GM19025 (cell line): ENCODE results near the gene RUSF1.
A peak's percentile ranks its signal among the peaks of the same experiment; 100 is the strongest.
"Not testable (repeated sequence)": the region's sequence is repeated elsewhere in the genome, so short reads cannot be mapped to it uniquely, and the experiment has no call there.

Source experiments
- ATAC-seq: cut with Tn5 transposase; IDR thresholded peaks from one replicate; pipeline ENCODE4 v1.9.1; 2021; ENCODE audit warnings: mild to moderate bottlenecking, low read depth, moderate library complexity; ENCODE audit not compliant: unreplicated experiment

RUSF1 gene

DNA sequence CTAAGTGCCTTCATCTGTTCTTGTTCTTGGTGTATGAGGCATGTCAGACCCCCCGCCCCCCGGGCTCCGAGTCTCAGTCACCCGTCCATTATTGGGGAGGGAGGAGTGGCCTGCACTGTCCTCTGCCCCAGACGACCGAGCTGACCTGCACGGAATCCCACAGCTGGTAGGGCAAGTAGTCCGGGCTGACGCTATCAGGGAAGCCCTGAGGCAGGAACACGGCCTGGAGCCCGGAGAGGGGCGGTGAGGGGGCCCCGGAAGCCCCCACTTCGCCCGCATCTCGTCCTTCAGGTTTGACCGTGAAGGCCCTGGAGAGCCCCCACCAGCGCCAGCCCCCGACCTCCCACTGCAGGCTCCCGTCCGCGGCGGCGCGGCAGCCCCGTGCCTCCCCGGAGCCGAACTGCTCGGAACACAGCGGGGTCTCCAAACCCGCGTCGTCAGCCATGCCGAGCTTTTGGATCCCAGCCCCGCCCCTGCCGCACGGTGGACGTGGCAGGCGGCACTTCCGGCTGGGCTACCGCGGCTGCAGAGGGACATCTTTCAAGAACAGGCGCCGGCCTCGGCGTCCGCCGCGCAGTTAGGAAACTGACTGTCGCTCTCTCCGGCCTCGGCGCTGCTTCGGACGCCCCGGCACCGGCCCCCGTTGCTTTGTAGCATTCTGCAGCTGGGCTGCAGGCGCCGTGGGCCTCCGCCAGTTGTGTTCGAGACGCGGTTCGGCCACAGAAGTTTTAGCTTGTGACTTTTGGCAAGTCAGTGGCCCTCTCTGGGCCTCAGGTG is at the start of gene RUSF1:
RUSF1 (minus strand) TSS at position 463 of the 777 bp plus-strand sequence; CDS start at position 445, 18 bp downstream.
- ATAC-seq = peak; percentile 86

DNA sequence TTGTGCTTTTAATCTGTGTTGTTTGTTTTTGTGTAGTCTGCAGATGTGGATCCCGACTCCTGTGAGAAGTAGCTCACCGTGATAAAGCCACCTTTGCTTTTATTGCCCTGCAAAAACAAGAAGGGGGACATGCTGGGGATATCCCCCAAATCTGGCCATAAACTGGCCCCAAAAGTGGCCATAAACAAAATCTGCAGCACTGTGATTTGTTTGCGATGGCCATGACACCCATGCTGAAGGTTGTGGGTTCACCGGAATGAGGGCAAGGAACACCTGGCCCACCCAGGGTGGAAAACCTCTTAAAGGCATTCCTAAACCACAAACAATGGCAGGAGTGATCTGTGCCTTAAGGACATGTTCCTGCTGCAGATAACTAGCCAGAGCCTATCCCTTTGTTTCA is 34.6 kb upstream of the RUSF1 start:
- no peak for ATAC-seq

DNA sequence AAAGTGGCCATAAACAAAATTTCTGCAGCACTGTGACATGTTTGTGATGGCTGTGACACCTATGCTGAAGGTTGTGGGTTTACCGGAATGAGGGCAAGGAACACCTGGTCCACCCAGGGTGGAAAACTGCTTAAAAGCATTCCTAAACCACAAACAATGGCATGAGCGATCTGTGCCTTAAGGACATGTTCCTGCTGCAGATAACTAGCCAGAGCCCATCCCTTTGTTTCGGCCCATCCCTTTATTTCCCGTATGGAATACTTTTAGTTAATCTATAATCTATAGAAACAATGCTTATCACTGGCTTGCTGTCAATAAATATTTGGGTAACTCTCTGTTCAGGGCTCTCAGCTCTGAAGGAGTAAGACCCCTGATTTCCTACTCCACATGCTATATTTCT is 31.6 kb upstream of the RUSF1 start:
- not testable (repeated sequence) for ATAC-seq

DNA sequence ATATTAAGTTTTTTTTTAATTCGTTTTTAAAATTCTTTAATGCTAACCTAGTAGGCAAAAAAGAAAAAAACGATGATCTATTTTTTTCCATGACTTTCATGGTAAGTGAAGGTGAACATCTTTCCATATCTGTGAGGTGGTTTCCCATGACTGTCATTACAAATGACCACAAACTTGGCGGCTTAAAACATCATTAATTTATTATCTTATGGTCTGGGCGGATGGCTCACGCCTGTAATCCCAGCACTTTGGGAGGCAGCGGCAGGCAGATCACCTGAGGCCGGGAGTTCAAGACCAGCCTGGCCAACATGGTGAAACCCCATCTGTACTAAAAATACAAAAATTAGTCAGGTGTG is 30.0 kb upstream of the RUSF1 start:
- not testable (repeated sequence) for ATAC-seq

DNA sequence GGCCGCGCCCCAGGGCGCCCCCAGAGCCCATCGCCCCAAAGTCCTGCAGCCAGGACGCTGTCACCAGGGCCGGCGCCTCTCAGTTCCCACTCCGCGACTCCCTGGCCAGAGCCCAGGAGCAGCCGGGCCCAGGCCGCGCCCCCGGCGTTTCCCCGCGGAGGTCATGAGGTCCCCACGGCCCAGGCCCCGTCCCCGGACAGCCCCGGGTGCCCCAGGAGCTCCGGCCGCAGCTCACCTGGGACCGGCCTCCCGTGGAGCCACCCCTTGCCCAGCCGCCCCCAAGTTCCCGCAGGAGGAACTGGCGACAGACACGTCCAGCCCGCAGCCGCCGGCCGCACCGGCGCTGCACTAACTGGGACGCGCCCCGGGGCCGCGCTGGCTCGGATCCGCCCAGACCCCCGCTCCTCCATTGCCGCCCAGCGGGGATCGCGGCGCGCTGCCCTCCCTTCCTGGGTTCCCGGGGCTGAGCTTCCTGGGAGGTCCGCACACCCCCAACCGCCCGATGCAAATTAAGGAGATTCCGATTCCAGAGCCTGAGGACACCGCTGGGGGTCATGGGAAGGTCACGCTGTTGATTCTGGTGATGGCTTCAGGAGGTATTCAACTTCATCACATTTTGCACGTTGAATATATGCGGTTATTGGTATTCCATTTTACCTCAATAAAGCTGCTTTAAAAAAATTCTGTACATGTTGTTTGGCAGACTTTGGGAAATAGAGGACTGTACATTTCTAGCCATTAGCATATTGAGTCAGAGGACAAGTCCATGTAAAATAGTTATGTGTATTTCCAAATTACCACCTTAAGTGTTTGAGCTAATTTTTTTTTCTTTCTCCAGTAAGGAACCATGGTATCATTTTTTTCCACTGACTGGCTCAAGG is 29.4 kb upstream of the RUSF1 start:
- no peak for ATAC-seq

DNA sequence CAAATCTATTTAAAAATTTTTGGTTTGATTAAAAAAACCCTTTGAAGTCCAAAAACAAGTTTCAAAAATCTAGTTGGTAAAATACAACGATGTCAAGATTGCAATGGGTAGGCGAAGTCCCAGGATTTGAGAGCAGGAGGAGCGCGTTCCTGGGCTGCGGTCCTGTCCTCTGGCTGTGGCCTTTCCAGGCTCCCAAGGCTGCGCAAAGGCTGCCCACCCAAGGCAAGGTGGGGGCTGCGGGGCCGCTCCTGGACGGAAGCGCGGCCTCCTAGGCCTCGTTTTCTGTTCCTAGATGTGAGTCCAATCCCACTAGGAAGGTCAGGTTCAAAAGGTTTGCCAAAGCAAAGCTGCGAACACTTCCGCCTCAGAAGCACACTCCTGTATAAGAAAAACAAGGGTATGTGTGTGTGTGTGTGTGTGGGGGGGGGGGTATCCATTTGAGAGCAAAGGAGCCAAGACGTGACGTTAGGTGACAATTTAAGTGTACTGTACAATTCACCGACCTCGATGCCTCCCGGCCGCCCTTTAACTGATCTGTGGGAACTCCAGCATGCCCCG is 28.7 kb upstream of the RUSF1 start:
- no peak for ATAC-seq

DNA sequence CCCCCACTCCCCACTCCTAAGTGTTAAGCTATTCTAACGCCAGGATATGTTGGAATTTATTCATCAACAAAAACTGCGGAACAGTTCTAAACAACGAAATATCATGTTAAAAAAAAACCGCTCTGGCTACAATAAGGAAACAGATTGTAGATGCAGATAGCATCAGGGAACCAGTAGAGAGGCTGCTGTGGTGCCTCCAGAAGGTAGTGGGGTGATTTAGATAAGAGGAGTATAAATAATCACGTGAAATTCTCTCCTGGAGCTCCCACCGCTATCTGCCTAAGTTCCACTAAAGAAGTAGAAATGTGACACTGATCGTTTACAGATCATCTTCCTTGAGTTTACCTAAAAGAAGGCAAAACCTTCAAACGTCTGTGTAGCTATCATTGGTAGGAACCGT is 27.5 kb upstream of the RUSF1 start:
- ATAC-seq = no peak

DNA sequence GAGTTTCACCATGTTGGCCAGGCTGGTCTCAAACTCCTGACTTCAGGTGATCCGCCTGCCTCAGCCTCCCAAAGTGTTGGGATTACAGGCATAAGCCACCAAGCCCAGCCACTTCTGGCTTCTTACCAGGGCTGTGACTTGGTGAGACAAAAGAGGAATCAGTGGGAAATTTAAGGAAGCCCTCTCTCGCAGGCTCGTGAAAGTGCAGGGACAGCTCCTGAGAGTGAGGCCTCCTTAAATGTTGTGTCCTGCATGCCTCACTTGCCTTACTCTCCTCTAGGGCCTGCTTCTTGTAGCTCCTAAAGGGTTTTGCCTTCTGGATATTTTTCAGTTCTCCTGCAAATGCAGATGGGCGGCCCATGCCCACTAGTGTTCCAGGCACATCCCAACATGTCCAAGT is 24.7 kb upstream of the RUSF1 start:
- ATAC-seq = no peak

DNA sequence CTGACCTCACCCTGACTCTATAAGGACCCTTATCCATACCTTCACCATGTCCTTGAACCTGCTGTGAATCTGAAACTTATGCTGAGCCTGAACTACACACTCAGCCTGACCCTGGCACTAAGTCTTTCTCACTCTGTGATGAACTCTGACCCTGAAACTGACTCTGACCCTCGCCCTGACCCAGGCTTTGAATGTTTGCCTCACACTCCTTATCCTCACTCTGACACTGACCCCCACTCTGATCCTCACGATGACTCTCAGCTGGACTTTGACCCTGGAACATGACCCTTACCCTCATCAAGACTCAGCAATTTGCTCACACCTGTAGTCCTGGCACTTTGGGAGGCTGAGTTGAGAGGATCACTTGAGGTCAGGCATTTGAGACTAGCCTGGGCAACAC is 23.9 kb upstream of the RUSF1 start:
- no peak for ATAC-seq

DNA sequence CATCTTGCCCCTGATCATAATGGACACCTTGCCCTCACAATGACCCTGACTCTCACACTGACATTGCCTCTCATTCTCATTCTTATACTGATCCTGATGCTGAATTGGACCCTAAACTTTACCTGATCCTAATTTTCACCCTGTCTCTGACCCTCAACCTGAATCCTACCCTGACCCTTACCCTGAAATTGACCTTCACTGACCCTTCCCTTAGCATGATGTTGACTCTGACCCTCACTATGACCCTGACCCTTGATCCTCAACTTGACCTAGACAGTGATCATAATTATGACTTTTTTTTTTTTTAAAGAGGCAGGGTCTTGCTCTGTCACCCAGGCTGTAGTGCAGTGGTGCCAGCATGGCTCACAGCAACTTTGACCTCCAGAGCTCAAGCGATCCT is 22.9 kb upstream of the RUSF1 start:
- no peak for ATAC-seq

DNA sequence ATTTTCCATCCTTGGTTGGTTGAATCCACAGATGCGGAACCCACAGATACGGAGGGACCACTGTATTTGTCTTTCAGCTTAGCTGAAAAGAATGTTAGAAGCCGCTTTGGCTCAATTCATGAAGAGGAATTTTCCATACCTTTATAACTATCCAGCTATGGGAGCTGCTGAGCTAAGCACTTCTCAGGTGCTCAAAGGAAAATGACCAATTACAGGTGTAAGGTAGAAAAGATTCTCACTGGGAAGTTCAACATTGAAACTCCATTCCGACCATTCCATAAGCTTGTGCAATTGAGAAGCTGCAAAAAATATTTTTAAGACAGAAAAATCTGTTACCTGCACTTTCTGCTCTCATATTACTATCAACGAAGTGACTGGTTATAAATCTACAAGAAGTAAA is 22.2 kb upstream of the RUSF1 start:
- ATAC-seq = no peak

DNA sequence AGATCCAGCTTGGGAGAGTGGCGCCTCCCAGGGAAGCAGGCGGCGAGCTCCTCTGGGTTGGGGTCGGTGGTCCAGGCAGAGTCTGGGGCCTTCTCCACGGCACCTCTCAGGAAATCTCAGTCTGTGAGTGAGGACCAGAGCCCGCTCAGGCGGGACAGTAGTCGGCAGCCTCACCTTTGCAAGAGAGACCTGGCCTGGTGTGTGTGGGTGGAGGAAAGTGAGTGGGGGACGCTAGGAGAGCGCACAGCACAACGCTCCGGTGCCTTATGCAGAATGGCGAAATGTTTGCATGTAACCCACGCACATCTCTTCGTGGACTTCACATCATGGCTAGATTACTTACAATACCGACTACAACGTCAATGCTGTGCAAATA is 21.7 kb upstream of the RUSF1 start:
- ATAC-seq = no peak

DNA sequence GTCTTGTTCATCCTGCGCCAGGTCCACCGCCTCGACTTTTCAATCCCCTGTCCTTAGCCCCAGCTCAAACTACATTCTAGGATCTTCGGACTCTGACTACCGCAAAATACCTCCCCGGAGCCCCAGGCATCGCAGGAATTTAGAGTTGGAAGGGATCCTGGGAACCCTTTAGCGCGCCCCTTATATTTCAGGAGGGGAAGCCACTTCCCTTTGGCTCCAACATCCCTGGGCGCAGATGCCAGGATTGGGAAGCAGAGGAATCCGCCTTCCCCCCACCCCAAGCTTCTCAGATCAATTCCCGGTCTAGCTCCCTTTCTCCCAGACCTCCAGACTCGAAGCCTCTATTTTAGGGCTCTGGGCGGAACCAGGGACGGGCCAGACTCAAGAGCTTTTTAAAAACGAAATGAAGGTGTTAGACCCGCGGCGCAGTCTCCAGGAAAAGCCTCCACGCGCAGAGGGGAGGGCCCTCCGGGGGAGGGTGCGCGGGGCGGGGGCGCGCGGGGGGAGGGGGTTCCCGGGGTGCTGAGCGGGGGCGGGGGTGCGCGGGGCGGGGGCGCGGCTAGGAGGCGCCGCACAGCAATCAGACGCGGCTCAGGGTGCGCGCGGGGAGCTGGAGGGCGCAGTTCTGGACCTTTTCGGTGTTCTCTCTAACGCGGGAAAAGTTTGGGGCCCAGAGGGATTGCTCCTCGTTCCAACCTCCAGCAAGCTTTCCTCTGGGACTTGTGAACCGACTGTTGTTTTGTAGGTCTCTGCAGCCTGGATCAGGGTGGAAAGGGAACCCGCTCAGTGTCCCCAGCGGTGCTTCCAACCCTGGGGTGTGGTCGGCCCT is 21.1 kb upstream of the RUSF1 start:
- ATAC-seq = no peak

DNA sequence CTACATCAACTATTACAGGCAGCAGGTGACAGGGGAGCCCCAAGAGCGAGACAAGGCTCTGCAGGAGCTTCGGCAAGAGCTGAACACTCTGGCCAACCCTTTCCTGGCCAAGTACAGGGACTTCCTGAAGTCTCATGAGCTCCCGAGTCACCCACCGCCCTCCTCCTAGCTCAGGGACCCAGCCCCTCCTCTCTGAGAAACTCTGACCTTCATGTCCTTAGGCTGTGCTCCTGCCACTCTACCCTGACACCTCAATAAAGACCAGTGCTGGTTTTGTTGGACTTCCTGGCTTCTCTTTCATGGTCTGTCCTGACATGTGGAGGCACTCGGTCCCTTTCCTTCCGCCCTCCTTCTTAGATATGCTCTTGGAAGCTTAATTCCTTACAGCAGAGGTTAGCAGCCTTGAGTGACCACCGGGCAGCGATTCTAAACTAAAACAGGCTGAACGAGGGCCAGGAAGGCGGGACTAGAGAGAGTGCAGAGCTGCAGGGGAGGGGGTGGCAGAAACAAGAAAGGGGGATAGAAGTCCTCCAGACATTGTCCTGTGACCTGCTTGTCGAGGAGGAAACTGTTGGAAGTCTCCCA is 20.4 kb upstream of the RUSF1 start:
- no peak for ATAC-seq

DNA sequence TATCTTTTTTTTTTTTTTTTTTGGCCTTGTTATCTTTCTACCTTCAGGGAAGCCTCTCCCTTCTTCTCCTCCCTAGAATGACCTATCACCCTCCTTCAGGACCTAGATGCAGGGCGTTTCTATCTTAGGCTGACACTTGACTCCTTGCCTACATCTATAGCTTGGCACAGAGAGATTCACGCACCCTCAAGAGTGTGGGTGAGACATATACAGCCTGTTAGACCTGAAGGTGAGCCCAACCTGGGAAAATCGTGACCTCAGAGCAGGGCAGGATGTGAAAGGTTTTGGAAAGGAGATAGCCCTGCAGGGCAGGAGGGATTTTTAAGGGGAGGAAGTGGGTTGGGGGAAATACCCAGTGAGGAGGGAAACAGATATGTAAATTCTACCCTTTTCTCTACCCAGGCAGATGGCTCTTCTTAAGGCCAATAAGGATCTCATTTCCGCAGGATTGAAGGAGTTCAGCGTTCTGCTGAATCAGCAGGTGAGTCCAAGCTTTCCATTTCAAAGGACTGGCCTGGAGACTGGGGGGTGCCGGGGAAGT is 19.6 kb upstream of the RUSF1 start, which contains the start of gene AHSP:
AHSP (plus strand) TSS at position 167 of the 541 bp plus-strand sequence; CDS start at position 407, 240 bp downstream.
- no peak for ATAC-seq

DNA sequence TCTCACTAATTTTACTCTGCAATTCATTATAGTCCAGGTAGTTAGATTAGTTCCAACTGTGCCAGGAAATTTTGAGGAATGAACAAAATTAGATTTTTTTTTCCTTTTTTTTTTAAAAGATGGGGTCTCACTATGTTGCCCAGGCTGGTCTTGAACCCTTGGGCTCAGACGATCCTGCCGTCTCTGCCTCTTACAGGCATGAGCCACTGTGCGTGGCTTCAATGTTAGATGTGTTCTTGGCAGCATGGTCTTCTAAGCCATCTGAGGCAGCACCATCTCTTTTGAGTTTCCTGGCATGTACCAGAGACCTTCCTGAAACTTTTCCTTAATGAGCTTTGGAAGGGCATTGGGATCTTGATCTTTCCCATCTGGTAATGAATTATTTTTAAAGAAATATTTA is 16.9 kb upstream of the RUSF1 start:
- no peak for ATAC-seq

DNA sequence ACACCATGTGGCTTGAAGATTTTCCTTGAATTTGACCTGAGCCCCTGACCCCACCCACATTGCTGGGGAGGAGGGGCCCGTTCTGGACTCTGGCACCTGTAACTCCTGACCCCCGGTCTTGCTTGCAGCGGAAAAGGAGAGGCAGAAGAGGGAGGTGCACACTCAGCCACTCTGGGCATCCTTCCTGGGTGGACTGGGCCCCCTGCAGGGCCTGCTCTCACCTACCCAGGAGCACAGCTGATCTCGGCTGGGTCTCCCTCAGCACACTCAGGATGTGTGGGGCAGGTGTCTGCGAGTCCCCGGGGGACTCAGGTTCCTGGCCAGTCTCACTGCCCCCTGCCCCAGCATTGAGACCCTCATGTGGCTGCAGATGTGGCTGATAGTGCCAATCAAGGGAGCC is 15.6 kb upstream of the RUSF1 start:
- not testable (repeated sequence) for ATAC-seq

DNA sequence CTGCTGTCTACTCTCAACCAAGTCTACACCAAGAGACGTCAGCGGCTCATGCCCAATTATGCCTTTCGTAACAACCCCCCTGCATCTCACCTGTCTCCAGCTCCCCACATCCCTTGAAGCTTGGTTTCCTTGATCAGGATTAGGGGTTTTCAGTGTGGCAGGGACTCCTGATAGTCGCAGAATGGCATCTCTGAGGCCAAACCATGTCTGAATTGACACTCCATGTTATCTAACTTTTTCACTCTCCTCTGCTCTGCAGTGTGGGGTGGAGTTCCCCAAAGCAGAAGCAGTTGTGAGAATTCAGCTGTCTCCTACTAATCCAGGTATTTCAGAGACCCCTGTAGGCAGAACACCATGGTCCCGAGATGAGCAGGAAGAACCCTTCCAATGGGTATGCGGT is 13.9 kb upstream of the RUSF1 start:
- ATAC-seq = no peak

DNA sequence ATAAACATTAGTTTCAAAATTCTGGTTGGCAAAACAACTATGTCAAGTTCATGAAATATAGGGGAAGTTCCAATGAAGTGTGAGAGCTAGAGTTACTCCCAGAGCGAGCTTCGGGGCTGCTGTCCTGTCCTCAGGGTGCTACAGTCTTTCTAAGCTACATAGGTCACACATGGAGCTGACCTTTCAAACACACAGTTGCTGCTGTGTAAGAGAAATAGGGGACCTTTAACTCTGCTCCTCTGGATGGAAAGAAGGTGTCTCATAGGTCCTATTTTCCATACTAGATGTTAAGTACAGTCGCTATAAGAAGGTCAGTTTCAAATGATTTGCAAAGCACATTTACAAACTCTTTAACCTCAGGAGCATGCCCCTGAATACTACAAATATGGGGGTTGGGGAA is 13.2 kb upstream of the RUSF1 start:
- no peak for ATAC-seq
